ENCODE results near the gene SCGB1C2. TPM values are rescaled to one million over a fixed set of nuclear protein-coding genes. Genes with fewer than 3 reads are reported as not detected.
"Not testable (repeated sequence)": the region's sequence is repeated elsewhere in the genome, so short reads cannot be mapped to it uniquely, and the experiment has no call there.

The SCGB1C2 gene
- total RNA-seq, 1 experiment from 2014 or later, result not detected

- H2BK5ac ChIP-seq (ENCODE audit: insufficient read length, low read length); H3K4ac ChIP-seq (ENCODE audit: low read depth, low read length); H3K23ac ChIP-seq (ENCODE audit: insufficient read length, low read depth, low read length); H3K4me1 ChIP-seq (ENCODE audit: insufficient read depth, low read length); H3K18ac ChIP-seq (ENCODE audit: insufficient read length, low read depth, low read length); H3K4me1 Mint-ChIP-seq; H4K5ac ChIP-seq (ENCODE audit: insufficient read length, low read depth, low read length); H3K9me3 Mint-ChIP-seq; H3K4me2 ChIP-seq (ENCODE audit: insufficient read depth, insufficient read length, low read length); H3K56ac ChIP-seq (ENCODE audit: insufficient read length, low read depth, low read length); H3T11ph ChIP-seq (ENCODE audit: low read length); H3K27me3 ChIP-seq (ENCODE audit: insufficient read depth, low read length); H3K9ac ChIP-seq (ENCODE audit: extremely low read depth, insufficient read length, low read length); H3K23me2 ChIP-seq (ENCODE audit: insufficient read length, low read depth, low read length, poor library complexity, severe bottlenecking); H2AK5ac ChIP-seq (ENCODE audit: insufficient read length, low read length); H2AFZ ChIP-seq (ENCODE audit: low read length); H4K91ac ChIP-seq (ENCODE audit: insufficient read length, low read depth, low read length); H2BK20ac ChIP-seq (ENCODE audit: low read depth, low read length, poor library complexity, severe bottlenecking); H3K4me3 Mint-ChIP-seq; H3K14ac ChIP-seq (ENCODE audit: insufficient read depth, low read length); H3K27ac ChIP-seq (ENCODE audit: insufficient read length, low read depth, low read length); H3K27ac Mint-ChIP-seq; H3K79me1 ChIP-seq (ENCODE audit: insufficient read depth, low read depth, low read length, poor library complexity, severe bottlenecking); H2BK12ac ChIP-seq (ENCODE audit: insufficient read length, low read depth, low read length); H3K9me3 ChIP-seq (ENCODE audit: control insufficient read depth, low read depth, low read length); H4K20me1 ChIP-seq (ENCODE audit: control insufficient read depth, insufficient read depth, insufficient read length); H3K79me2 ChIP-seq (ENCODE audit: insufficient read depth, low read length); H3K27me3 Mint-ChIP-seq (ENCODE audit: low read depth); H2BK120ac ChIP-seq (ENCODE audit: low read depth, low read length, poor library complexity, severe bottlenecking); H2BK15ac ChIP-seq (ENCODE audit: low read depth, low read length); H3K36me3 Mint-ChIP-seq (ENCODE audit: insufficient read depth in 1 of 3, low read depth in 3 of 3); H4K8ac ChIP-seq (replicated peaks; ENCODE audit: insufficient read length, low read depth, low read length): not testable (repeated sequence)
- peak; percentile 26 for DNase-seq
- WGBS (ENCODE audit: extremely low coverage, insufficient read length, low lambda C conversion rate), result no CpG with 5 or more reads among the region's 20 CpGs
- TF ChIP-seq, protein P1, sequence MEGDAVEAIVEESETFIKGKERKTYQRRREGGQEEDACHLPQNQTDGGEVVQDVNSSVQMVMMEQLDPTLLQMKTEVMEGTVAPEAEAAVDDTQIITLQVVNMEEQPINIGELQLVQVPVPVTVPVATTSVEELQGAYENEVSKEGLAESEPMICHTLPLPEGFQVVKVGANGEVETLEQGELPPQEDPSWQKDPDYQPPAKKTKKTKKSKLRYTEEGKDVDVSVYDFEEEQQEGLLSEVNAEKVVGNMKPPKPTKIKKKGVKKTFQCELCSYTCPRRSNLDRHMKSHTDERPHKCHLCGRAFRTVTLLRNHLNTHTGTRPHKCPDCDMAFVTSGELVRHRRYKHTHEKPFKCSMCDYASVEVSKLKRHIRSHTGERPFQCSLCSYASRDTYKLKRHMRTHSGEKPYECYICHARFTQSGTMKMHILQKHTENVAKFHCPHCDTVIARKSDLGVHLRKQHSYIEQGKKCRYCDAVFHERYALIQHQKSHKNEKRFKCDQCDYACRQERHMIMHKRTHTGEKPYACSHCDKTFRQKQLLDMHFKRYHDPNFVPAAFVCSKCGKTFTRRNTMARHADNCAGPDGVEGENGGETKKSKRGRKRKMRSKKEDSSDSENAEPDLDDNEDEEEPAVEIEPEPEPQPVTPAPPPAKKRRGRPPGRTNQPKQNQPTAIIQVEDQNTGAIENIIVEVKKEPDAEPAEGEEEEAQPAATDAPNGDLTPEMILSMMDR (conservative IDR thresholded peaks at IDR 0.05), result peak; percentile 51
These were observed 18.9 kb upstream of the SCGB1C2 start for GRCh38 chr17:118339-118917.

DNA sequence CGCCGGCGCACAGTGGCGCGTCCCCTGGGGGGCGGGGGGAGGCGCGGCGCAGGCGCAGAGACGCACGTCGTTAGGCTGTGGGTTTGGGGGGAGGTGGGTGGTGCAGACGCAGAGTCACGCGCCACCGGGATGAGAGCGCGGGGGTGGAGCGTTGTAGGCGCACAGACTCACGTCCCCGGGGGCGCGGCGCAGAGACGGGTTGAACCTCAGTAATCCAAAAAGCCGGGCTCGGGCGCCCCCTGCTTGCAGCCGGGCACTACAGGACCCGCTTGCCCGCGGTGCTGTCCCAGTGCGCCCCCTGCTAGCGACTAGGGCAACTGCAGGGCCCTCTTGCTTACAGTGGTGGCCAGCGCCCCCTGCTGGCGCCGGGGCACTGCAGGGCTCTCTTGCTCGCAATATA is 3.4 kb upstream of the SCGB1C2 start:
- H3K9ac ChIP-seq (ENCODE audit: extremely low read depth, insufficient read length, low read length); H3K23me2 ChIP-seq (ENCODE audit: insufficient read length, low read depth, low read length, poor library complexity, severe bottlenecking); H3K79me2 ChIP-seq (ENCODE audit: insufficient read depth, low read length); H3K27me3 ChIP-seq (ENCODE audit: insufficient read depth, low read length); H3K9me3 Mint-ChIP-seq; H3K4ac ChIP-seq (ENCODE audit: low read depth, low read length); H3K4me2 ChIP-seq (ENCODE audit: insufficient read depth, insufficient read length, low read length); H4K5ac ChIP-seq (ENCODE audit: insufficient read length, low read depth, low read length); H3K56ac ChIP-seq (ENCODE audit: insufficient read length, low read depth, low read length); H4K20me1 ChIP-seq (ENCODE audit: control insufficient read depth, insufficient read depth, insufficient read length); H2AK5ac ChIP-seq (ENCODE audit: insufficient read length, low read length); H3K18ac ChIP-seq (ENCODE audit: insufficient read length, low read depth, low read length); H3K4me1 Mint-ChIP-seq; H3K27me3 Mint-ChIP-seq (ENCODE audit: low read depth); H3K4me1 ChIP-seq (ENCODE audit: insufficient read depth, low read length); H3K4me3 Mint-ChIP-seq; H3K27ac ChIP-seq (ENCODE audit: insufficient read length, low read depth, low read length); H2BK120ac ChIP-seq (ENCODE audit: low read depth, low read length, poor library complexity, severe bottlenecking); H4K91ac ChIP-seq (ENCODE audit: insufficient read length, low read depth, low read length); H2BK5ac ChIP-seq (ENCODE audit: insufficient read length, low read length); H2BK20ac ChIP-seq (ENCODE audit: low read depth, low read length, poor library complexity, severe bottlenecking); H3T11ph ChIP-seq (ENCODE audit: low read length); H4K8ac ChIP-seq (replicated peaks; ENCODE audit: insufficient read length, low read depth, low read length); H2AFZ ChIP-seq (ENCODE audit: low read length); H2BK12ac ChIP-seq (ENCODE audit: insufficient read length, low read depth, low read length); H2BK15ac ChIP-seq (ENCODE audit: low read depth, low read length); H3K27ac Mint-ChIP-seq; H3K9me3 ChIP-seq (ENCODE audit: control insufficient read depth, low read depth, low read length); H3K23ac ChIP-seq (ENCODE audit: insufficient read length, low read depth, low read length); H3K14ac ChIP-seq (ENCODE audit: insufficient read depth, low read length); H3K36me3 Mint-ChIP-seq (ENCODE audit: insufficient read depth in 1 of 3, low read depth in 3 of 3); H3K79me1 ChIP-seq (ENCODE audit: insufficient read depth, low read depth, low read length, poor library complexity, severe bottlenecking): not testable (repeated sequence)
- DNase-seq, result peak; percentile 12
- no CpG with 5 or more reads among the region's 40 CpGs for WGBS (ENCODE audit: extremely low coverage, insufficient read length, low lambda C conversion rate)
